Keratinocyte (primary cell): ENCODE data around the gene OSBPL1A. TPM values are rescaled to one million over a fixed set of nuclear protein-coding genes. Genes with fewer than 3 reads are reported as not detected.

ENCODE experiments used
- DNase-seq: peaks from one replicate; pipeline ENCODE4 v3.0.0-alpha.2; 2011; ENCODE audit warnings: low read depth, missing footprints, low spot score
- FAIRE-seq: peaks from 2 replicates; lab custom pipeline; 2011; peaks lifted over from hg19 to GRCh38; lab: Jason Lieb, UNC
- H2AFZ ChIP-seq: 2 replicates; pipeline ENCODE4 v1.6.0; 2012; ENCODE audit warnings: low read length, control low read depth, inconsistent platforms; ENCODE audit not compliant: control insufficient read depth
- H3K27ac ChIP-seq: 2 replicates; pipeline ENCODE4 v1.5.1; 2011; ENCODE audit warnings: low read length; ENCODE audit not compliant: control insufficient read depth, insufficient read depth
- H3K27me3 ChIP-seq: 3 replicates; pipeline ENCODE4 v1.6.0; 2011; ENCODE audit warnings: low read length; ENCODE audit not compliant: control insufficient read depth, insufficient read depth; ENCODE audit errors: extremely low read depth
- H3K36me3 ChIP-seq, 2 experiments: 2 replicates in 1 of 2; 3 replicates in 1 of 2; pipeline ENCODE4 v1.5.1; 2011; ENCODE audit warnings: low read length in 2 of 2, mild to moderate bottlenecking in 1 of 2; ENCODE audit not compliant: control insufficient read depth in 2 of 2, insufficient read depth in 2 of 2; ENCODE audit errors: extremely low read depth in 1 of 2
- H3K4me1 ChIP-seq: 3 replicates; pipeline ENCODE4 v1.5.1; 2011; ENCODE audit warnings: low read length; ENCODE audit not compliant: control insufficient read depth, insufficient read depth; ENCODE audit errors: extremely low read depth
- H3K4me2 ChIP-seq: 3 replicates; pipeline ENCODE4 v1.6.0; 2011; ENCODE audit warnings: low read depth, low read length; ENCODE audit not compliant: control insufficient read depth, insufficient read depth; ENCODE audit errors: extremely low read depth
- H3K4me3 ChIP-seq, 3 experiments: fragments of 200-600 bp in 1 of 3; sonication (generic) in 1 of 3; 2 replicates in 2 of 3; 3 replicates in 1 of 3; pipeline ENCODE4 v1.5.1; 2011 to 2016; ENCODE audit warnings: low read length in 3 of 3, mild to moderate bottlenecking in 3 of 3, control low read depth in 2 of 3, inconsistent platforms in 1 of 3, low read depth in 1 of 3, mixed read lengths in 1 of 3, mixed run types in 1 of 3, moderate library complexity in 1 of 3; ENCODE audit not compliant: control insufficient read depth in 2 of 3, insufficient read depth in 2 of 3; ENCODE audit errors: extremely low read depth in 1 of 3
- H3K79me2 ChIP-seq: 2 replicates; pipeline ENCODE4 v1.6.0; 2012; ENCODE audit warnings: low read length; ENCODE audit not compliant: control insufficient read depth, insufficient read depth
- H3K9ac ChIP-seq: 3 replicates; pipeline ENCODE4 v1.6.0; 2011; ENCODE audit warnings: low read length; ENCODE audit not compliant: control insufficient read depth, insufficient read depth; ENCODE audit errors: extremely low read depth
- H3K9me1 ChIP-seq: 3 replicates; pipeline ENCODE4 v1.6.0; 2011; ENCODE audit warnings: low read length; ENCODE audit not compliant: control insufficient read depth, insufficient read depth; ENCODE audit errors: extremely low read depth
- H3K9me3 ChIP-seq: 2 replicates; pipeline ENCODE4 v1.5.1; 2012; ENCODE audit warnings: low read depth, low read length; ENCODE audit not compliant: control insufficient read depth
- H4K20me1 ChIP-seq: 3 replicates; pipeline ENCODE4 v1.6.0; 2011; ENCODE audit warnings: low read length; ENCODE audit not compliant: control insufficient read depth, insufficient read depth; ENCODE audit errors: extremely low read depth
- CTCF ChIP-seq, 3 experiments: IDR thresholded peaks in 1 of 3; conservative IDR thresholded peaks in 1 of 3; optimal IDR thresholded peaks in 1 of 3; 2 replicates in 2 of 3; 3 replicates in 1 of 3; pipeline versions ENCODE3 to v1.5.1; 2011; ENCODE audit warnings: low read length in 3 of 3, mild to moderate bottlenecking in 3 of 3, moderate library complexity in 2 of 3, control low read depth in 1 of 3, inconsistent platforms in 1 of 3; ENCODE audit not compliant: insufficient read depth in 2 of 3; ENCODE audit errors: extremely low read depth in 1 of 3
- EZH2 ChIP-seq: IDR thresholded peaks from one replicate; pipeline ENCODE4 v1.6.1; 2012; ENCODE audit warnings: inconsistent platforms, mild to moderate bottlenecking, low read length, moderate library complexity
- dilution Hi-C: fragments of 300-500 bp; cut with MboI; formaldehyde crosslinking; loops from one replicate; pipeline ENCODE4 v1.7.0; 2020; ENCODE audit warnings: low sequenced_read_pairs; ENCODE audit not compliant: extremely low pct_ligation_motif_present
- polyA plus RNA-seq, 5 experiments: library from polyadenylated mRNA; depleted of rRNA in 3 of 5; stranded (reverse) in 3 of 5; stranded (forward) in 1 of 5; unstranded in 1 of 5; fragments of >200 nt; gene quantifications; 1 replicate in 1 of 5; 2 replicates in 3 of 5; 3 replicates in 1 of 5; pipeline versions ENCODE4 v1.2.1 to v1.2.3, GENCODE V29; 2011 to 2012; ENCODE audit warnings: missing spikeins in 2 of 5, low read depth in 1 of 5, low replicate concordance in 1 of 5

The OSBPL1A gene
- polyA plus RNA-seq, 1 donor (not counting 4 experiments of a cell fraction or from before 2014, with no cell fraction given) = 17.7 TPM

GRCh38 chr18:24333084-24333483 lies 64.5 kb downstream of the OSBPL1A start:
- FAIRE-seq (peak; percentile 32), DNase-seq (no peak)
- H3K27me3 ChIP-seq = no peaks in the 10 kb centered on the region
- H2AFZ ChIP-seq = no peak overlapping the region
- H3K79me2 ChIP-seq = no peaks in the 10 kb centered on the region
- H3K4me2 ChIP-seq = no peak overlapping the region
- no peaks in the 10 kb centered on the region for H3K36me3 ChIP-seq
- no peak overlapping the region for H3K4me3 ChIP-seq
- H3K4me1 ChIP-seq = no peaks in the 10 kb centered on the region
- no peaks in the 10 kb centered on the region for H3K9me3 ChIP-seq
- H4K20me1 ChIP-seq = no peaks in the 10 kb centered on the region
- H3K9ac ChIP-seq = no peak overlapping the region
- dilution Hi-C loops = no loop called here
- no peak for TF ChIP-seq EZH2
- TF ChIP-seq CTCF (optimal IDR thresholded peaks at IDR 0.05 in 1 of 3, IDR thresholded peaks at IDR 0.05 in 1 of 3, conservative IDR thresholded peaks at IDR 0.05 in 1 of 3; ENCODE audit: extremely low read depth in 1 of 3, insufficient read depth in 2 of 3, low read length in 3 of 3) = no peak
- H3K27ac ChIP-seq = no peak overlapping the region
- no peaks in the 10 kb centered on the region for H3K9me1 ChIP-seq

DNA sequence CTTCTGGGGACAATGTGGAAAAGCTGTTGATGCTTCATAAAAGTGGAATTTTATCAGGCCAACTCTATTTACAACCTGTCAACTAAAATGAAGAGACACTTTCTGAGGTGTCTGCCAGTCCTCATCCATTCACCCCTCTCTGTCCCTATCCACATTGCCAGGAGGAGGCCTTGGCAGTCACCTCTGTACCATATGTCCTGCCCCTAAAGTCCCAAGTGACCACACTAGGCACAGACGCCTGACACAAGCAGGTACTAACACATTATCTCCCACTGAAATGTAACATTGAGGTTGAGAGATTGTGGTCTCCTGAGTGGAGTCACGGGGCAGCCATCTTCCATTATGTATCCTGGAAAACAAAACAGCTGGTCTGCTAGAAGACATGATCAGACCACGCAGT lies 71.4 kb downstream of the OSBPL1A start:
- Histone ChIP-seq H3K79me2 (no peaks in the 10 kb centered on the region), H3K9me1 (no peaks in the 10 kb centered on the region), H4K20me1 (no peaks in the 10 kb centered on the region), H3K4me2 (no peak overlapping the region), H3K36me3 (no peaks in the 10 kb centered on the region), H3K27me3 (no peaks in the 10 kb centered on the region), H2AFZ (no peak overlapping the region), H3K9ac (no peak overlapping the region), H3K4me3 (no peak overlapping the region), H3K4me1 (no peaks in the 10 kb centered on the region), H3K9me3 (no peaks in the 10 kb centered on the region), H3K27ac (no peak overlapping the region)
- dilution Hi-C loops = no loop called here
- DNase-seq (no peak), FAIRE-seq (no peak)
- no peak for TF ChIP-seq EZH2
- no peak for TF ChIP-seq CTCF (optimal IDR thresholded peaks at IDR 0.05 in 1 of 3, IDR thresholded peaks at IDR 0.05 in 1 of 3, conservative IDR thresholded peaks at IDR 0.05 in 1 of 3; ENCODE audit: extremely low read depth in 1 of 3, insufficient read depth in 2 of 3, low read length in 3 of 3)
